Gastroesophageal sphincter (tissue), 4 donors: ENCODE measurements around the gene MCF2L2. TPM values are rescaled to one million over a fixed set of nuclear protein-coding genes. Genes with fewer than 3 reads are reported as not detected.

Source experiments
- ATAC-seq: fragments of 150-250 bp; one replicate; pipeline ENCODE4 v1.9.1; 2016; ENCODE audit warnings: mild to moderate bottlenecking, moderate library complexity
- H3K27ac ChIP-seq, 4 donors: fragments of 200-600 bp; sonication (generic) in 3 of 4; 1 replicate in 3 of 4; 2 replicates in 1 of 4; pipeline ENCODE4 v1.5.1; 2016 to 2019
- H3K27me3 ChIP-seq: fragments of 200-600 bp; sonication (generic); one replicate; pipeline ENCODE4 v1.5.1; 2019
- H3K36me3 ChIP-seq, 2 donors: fragments of 200-600 bp; sonication (generic); one replicate each; pipeline ENCODE4 v1.5.1; 2019; ENCODE audit warnings: control low read depth in 1 of 2
- H3K4me1 ChIP-seq, 3 donors: fragments of 200-600 bp; sonication (generic); 1 replicate in 2 of 3; 2 replicates in 1 of 3; pipeline ENCODE4 v1.5.1; 2016 to 2019; ENCODE audit warnings: control low read depth in 2 of 3
- H3K4me3 ChIP-seq, 2 donors: fragments of 200-600 bp; sonication (generic); one replicate each; pipeline ENCODE4 v1.5.1; 2019; ENCODE audit warnings: mild to moderate bottlenecking in 1 of 2, moderate library complexity in 1 of 2
- H3K9me3 ChIP-seq, 3 donors: fragments of 200-600 bp; sonication (generic); one replicate each; pipeline ENCODE4 v1.5.1; 2017 to 2019; ENCODE audit warnings: control low read depth in 2 of 3
- CTCF ChIP-seq, 4 experiments: fragments of 200-600 bp in 2 of 4; fragments of 450-650 bp in 2 of 4; sonication (generic) in 1 of 4; IDR thresholded peaks; one replicate each; pipeline ENCODE4 v1.5.1; 2017 to 2019; ENCODE audit warnings: antibody characterized with exemption in 4 of 4, mild to moderate bottlenecking in 2 of 4, moderate library complexity in 2 of 4
- EP300 ChIP-seq: sonication (generic); formaldehyde crosslinking; IDR thresholded peaks from one replicate; pipeline ENCODE4 v1.6.1; 2017; ENCODE audit warnings: antibody characterized with exemption, mild to moderate bottlenecking
- POLR2A ChIP-seq, 2 donors: fragments of 450-650 bp; IDR thresholded peaks; one replicate each; pipeline ENCODE4 v1.6.1; 2017; ENCODE audit warnings: antibody characterized with exemption in 2 of 2, mild to moderate bottlenecking in 2 of 2, moderate library complexity in 1 of 2
- POLR2AphosphoS5 ChIP-seq: sonication (generic); formaldehyde crosslinking; IDR thresholded peaks from one replicate; pipeline ENCODE4 v1.6.1; 2017; ENCODE audit warnings: antibody characterized with exemption
- WGBS, 2 donors: methylation state at CpG; one replicate each; pipeline ENCODE4 v1.1.5; 2018; ENCODE audit warnings: low coverage in 1 of 2; 5-methylcytosine and 5-hydroxymethylcytosine counted together
- total RNA-seq, 4 donors: library from RNA; depleted of rRNA; stranded (reverse); fragments of >200 nt; gene quantifications; one replicate each; pipeline ENCODE4 v1.1.0, GENCODE V29; 2016

MCF2L2 gene
- total RNA-seq, 4 donors from 2014 or later, result 0.67 to 4.0 (median 2.7) TPM

- no peaks in the 10 kb centered on the region for H3K9me3 ChIP-seq
- 80 to 82% methylated on average over 2 of the region's 3 CpGs for WGBS, 2 donors
- no peak overlapping the region for H3K4me3 ChIP-seq
- no peak for TF ChIP-seq POLR2AphosphoS5
- no peak for TF ChIP-seq POLR2A (IDR thresholded peaks at IDR 0.05)
- TF ChIP-seq CTCF (IDR thresholded peaks at IDR 0.05), result no peak
- TF ChIP-seq EP300, result no peak
- peaks cover 10% of the 10 kb centered on the region for H3K27me3 ChIP-seq
- H3K27ac ChIP-seq, result no peak overlapping the region
- H3K36me3 ChIP-seq, result no peaks in the 10 kb centered on the region
- no peak for ATAC-seq
- H3K4me1 ChIP-seq, result no peaks in the 10 kb centered on the region
These were observed 277.3 kb downstream of the MCF2L2 start for GRCh38 chr3:183151086-183151485.

DNA sequence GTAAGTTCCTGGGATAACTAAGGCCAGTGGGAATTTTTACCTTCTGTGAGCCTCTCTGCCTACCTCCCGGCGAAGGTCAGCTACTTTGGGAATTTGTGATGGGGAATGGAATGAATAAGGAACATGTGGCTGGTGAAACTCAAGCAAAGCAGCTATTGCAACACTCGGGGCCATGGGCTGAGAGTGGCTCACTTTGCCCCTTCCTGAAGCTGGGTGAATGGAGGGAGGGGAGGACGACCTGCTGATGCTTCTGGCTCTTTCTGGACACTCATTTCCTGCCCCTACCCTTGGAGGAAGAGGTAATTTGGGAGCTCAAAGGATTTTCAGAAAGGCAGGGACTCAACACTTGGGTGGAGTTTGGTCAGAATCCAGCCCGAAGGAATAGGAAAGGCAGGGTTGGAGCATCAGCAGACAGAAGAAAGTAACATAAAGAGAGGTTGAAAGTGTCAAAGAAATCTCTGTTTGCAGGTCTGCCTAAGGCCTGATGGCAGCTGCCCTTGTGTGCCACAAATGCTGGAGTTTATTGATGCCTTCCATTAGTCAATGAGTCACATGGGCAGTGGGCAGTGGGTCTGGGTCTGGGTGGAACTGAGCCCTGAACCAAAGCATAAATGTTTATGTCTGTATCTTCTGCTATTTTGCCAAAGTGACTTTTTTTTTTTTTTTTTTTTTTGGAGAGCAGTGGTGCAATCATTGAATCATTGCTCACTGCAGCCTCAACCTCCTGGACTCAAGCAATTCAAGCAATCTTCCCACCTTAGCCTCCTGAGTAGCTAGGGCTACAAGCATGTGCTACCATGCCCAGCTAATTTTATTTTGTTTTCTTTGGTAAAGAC, 278.3 kb downstream of the MCF2L2 start:
- Histone ChIP-seq H3K4me3 (no peak overlapping the region), H3K27ac (no peak overlapping the region), H3K4me1 (no peaks in the 10 kb centered on the region), H3K9me3 (no peaks in the 10 kb centered on the region), H3K27me3 (peaks cover 7% of the 10 kb centered on the region), H3K36me3 (no peaks in the 10 kb centered on the region)
- WGBS, 2 donors, result 51 to 92% methylated on average over 2 to 5 of the region's 5 CpGs
- ATAC-seq, result no peak
- TF ChIP-seq POLR2AphosphoS5 (no peak), EP300 (no peak)

DNA sequence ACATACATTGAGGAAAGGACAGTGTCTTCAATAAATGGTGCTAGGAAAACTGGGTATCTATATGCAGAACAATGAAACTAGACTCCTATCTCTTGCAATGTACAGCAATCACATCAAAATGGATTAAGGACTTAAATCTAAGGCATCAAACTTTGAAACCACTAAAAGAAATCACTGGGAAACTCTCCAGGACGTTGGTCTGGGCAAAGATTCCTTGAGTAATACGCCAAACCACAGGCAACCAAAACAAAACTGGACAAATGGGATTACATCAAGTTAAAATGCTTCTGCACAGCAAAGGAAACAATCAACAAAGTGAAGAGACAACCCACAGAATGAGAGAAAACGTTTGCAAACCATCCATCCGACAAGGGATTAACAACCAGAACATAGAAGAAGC, 280.4 kb downstream of the MCF2L2 start:
- Histone ChIP-seq H3K36me3 (no peaks in the 10 kb centered on the region), H3K9me3 (no peaks in the 10 kb centered on the region), H3K27me3 (peaks cover 25% of the 10 kb centered on the region), H3K4me1 (no peaks in the 10 kb centered on the region), H3K27ac (no peak overlapping the region), H3K4me3 (no peak overlapping the region)
- no peak for ATAC-seq
- TF ChIP-seq POLR2AphosphoS5 (no peak), EP300 (no peak)
- 56 to 59% methylated on average over 4 of the region's 4 CpGs for WGBS, 2 donors

- no peak for TF ChIP-seq POLR2AphosphoS5
- no peak for TF ChIP-seq CTCF (IDR thresholded peaks at IDR 0.05)
- ATAC-seq, result no peak
- Histone ChIP-seq H3K9me3 (no peaks in the 10 kb centered on the region), H3K27ac (no peak overlapping the region), H3K36me3 (no peaks in the 10 kb centered on the region), H3K27me3 (peaks cover 36% of the 10 kb centered on the region), H3K4me1 (no peaks in the 10 kb centered on the region), H3K4me3 (no peak overlapping the region)
- WGBS, 2 donors, result 86% methylated on average over 1 of the region's 1 CpG
These were observed 284.1 kb downstream of the MCF2L2 start for GRCh38 chr3:183144363-183144762.

DNA sequence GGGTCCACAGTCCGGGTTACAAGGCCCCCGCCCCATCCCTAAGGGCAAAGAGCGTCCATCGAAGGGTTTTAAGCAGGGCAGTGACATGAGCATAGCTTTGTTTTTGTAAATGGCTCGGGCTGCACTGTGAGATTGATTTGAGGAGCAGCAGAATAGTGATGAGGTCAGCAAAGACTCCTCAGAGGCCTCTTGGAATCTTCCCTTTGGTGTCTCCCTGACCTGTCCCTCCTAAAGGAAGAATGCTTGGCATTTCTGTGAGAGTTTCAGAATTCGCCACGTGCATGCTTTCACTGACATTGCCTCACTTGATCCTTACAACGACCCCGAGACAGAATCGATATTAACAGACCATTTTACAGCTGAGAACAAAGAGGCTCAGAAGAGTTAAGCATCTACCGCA, 286.2 kb downstream of the MCF2L2 start:
- 22 to 53% methylated on average over 6 to 11 of the region's 11 CpGs for WGBS, 2 donors
- Histone ChIP-seq H3K27ac (no peak overlapping the region), H3K36me3 (no peaks in the 10 kb centered on the region), H3K9me3 (no peaks in the 10 kb centered on the region), H3K4me1 (no peaks in the 10 kb centered on the region), H3K4me3 (no peak overlapping the region), H3K27me3 (peaks cover 47% of the 10 kb centered on the region)
- TF ChIP-seq POLR2AphosphoS5, result no peak
- no peak for TF ChIP-seq CTCF (IDR thresholded peaks at IDR 0.05)
- TF ChIP-seq EP300, result no peak
- TF ChIP-seq POLR2A (IDR thresholded peaks at IDR 0.05), result no peak
- ATAC-seq, result no peak

DNA sequence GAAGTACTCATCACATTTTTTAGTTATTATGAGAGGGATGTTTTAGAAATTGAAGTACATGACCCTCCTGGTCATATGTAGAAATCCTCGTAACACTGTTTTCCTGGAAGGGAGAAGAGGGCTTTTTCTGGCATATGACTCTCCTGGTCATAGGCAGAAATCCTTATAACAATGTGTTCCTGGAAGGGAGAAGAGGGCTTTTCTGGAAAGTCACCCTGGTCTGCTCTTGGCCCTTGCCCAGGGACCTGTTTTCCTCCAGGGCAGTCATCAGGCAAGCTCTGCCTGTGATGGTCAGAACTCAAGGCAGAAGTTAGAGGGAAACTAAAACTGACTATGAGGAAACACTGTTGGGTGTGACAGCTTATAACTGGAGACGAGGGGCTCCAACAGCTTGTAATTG, 293.6 kb downstream of the MCF2L2 start:
- Histone ChIP-seq H3K36me3 (no peaks in the 10 kb centered on the region), H3K27ac (no peak overlapping the region), H3K4me1 (no peaks in the 10 kb centered on the region), H3K27me3 (peaks cover 61% of the 10 kb centered on the region), H3K4me3 (no peak overlapping the region), H3K9me3 (peaks cover 0 to 7% (median 0%) of the 10 kb centered on the region in 3 donors)
- no peak for ATAC-seq
- 51 to 71% methylated on average over 1 to 2 of the region's 2 CpGs for WGBS, 2 donors
- TF ChIP-seq POLR2AphosphoS5, result no peak
- no peak for TF ChIP-seq CTCF (IDR thresholded peaks at IDR 0.05)
- TF ChIP-seq EP300, result no peak
- TF ChIP-seq POLR2A (IDR thresholded peaks at IDR 0.05), result no peak
